Thoracic aorta (tissue), 2 donors: ENCODE results near the gene ELSPBP1. TPM values are rescaled to one million over a fixed set of nuclear protein-coding genes. Genes with fewer than 3 reads are reported as not detected.
"Not testable (repeated sequence)": the region's sequence is repeated elsewhere in the genome, so short reads cannot be mapped to it uniquely, and the experiment has no call there.

Experiments
- ATAC-seq: fragments of 150-250 bp; one replicate; pipeline ENCODE4 v1.8.0; 2017; ENCODE audit warnings: low read depth; ENCODE audit not compliant: insufficient number of reproducible peaks, low FRiP score
- DNase-seq: peaks from one replicate; pipeline ENCODE4 v3.0.0-alpha.2; 2020; ENCODE audit warnings: low spot score
- H3K27ac ChIP-seq, 2 donors: fragments of 200-600 bp; sonication (generic); 1 replicate in 1 of 2; 2 replicates in 1 of 2; pipeline ENCODE4 v1.5.1; 2016; ENCODE audit warnings: mild to moderate bottlenecking in 2 of 2, moderate library complexity in 2 of 2
- H3K27me3 ChIP-seq: fragments of 200-600 bp; sonication (generic); replicated peaks from 2 replicates; pipeline ENCODE4 v1.6.0; 2016; ENCODE audit warnings: mild to moderate bottlenecking; ENCODE audit not compliant: insufficient read depth
- H3K36me3 ChIP-seq: fragments of 200-600 bp; sonication (generic); one replicate; pipeline ENCODE4 v1.5.1; 2016
- H3K4me1 ChIP-seq, 2 donors: fragments of 200-600 bp; sonication (generic); 1 replicate in 1 of 2; 2 replicates in 1 of 2; pipeline versions ENCODE4 v1.5.1 to v1.6.0; 2016; ENCODE audit warnings: low read depth in 2 of 2, mild to moderate bottlenecking in 1 of 2; ENCODE audit not compliant: control insufficient read depth in 1 of 2
- H3K4me3 ChIP-seq: fragments of 200-600 bp; sonication (generic); 2 replicates; pipeline ENCODE4 v1.5.1; 2016; ENCODE audit warnings: mild to moderate bottlenecking
- H3K9me3 ChIP-seq: fragments of 200-600 bp; sonication (generic); 2 replicates; pipeline ENCODE4 v1.5.1; 2016
- total RNA-seq, 2 donors: library from RNA; depleted of rRNA; stranded (reverse); fragments of >200 nt; gene quantifications; one replicate each; pipeline versions ENCODE4 v1.1.0 to v1.2.3, GENCODE V29; 2016
- TF ChIP-seq, protein P1 (sequence below): fragments of 200-600 bp; sonication (generic); IDR thresholded peaks from one replicate; pipeline ENCODE4 v1.5.1; 2019; ENCODE audit warnings: antibody characterized with exemption

The ELSPBP1 gene
- total RNA-seq, 2 donors from 2014 or later, result not detected

DNA sequence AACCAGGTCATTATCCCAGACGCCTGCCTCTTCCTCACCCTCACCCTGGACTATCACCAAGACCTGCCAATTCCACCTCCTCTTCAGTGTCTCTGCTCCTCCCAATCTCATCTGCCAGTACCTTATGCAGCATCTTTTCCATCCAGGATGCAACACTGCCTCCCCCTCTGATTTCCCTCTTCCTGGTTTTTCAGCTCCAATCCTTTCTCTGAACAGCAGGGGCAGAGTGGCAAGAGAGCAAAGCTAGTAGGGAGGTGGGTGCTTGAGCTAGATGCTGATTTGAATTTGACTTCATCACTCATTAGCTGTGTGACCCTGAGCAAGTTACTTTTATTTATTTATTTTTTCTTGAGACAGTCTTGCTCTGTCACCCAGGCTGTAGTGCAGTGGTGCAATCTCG, 75.0 kb downstream of the ELSPBP1 start:
- ATAC-seq (no peak), DNase-seq (no peak)
- Histone ChIP-seq H3K9me3 (no peaks in the 10 kb centered on the region), H3K27me3 (no peaks in the 10 kb centered on the region), H3K36me3 (peaks cover 17% of the 10 kb centered on the region), H3K4me3 (no peak overlapping the region), H3K27ac (no peak overlapping the region), H3K4me1 (no peaks in the 10 kb centered on the region)
- TF ChIP-seq, protein P1, sequence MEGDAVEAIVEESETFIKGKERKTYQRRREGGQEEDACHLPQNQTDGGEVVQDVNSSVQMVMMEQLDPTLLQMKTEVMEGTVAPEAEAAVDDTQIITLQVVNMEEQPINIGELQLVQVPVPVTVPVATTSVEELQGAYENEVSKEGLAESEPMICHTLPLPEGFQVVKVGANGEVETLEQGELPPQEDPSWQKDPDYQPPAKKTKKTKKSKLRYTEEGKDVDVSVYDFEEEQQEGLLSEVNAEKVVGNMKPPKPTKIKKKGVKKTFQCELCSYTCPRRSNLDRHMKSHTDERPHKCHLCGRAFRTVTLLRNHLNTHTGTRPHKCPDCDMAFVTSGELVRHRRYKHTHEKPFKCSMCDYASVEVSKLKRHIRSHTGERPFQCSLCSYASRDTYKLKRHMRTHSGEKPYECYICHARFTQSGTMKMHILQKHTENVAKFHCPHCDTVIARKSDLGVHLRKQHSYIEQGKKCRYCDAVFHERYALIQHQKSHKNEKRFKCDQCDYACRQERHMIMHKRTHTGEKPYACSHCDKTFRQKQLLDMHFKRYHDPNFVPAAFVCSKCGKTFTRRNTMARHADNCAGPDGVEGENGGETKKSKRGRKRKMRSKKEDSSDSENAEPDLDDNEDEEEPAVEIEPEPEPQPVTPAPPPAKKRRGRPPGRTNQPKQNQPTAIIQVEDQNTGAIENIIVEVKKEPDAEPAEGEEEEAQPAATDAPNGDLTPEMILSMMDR, result no peak

DNA sequence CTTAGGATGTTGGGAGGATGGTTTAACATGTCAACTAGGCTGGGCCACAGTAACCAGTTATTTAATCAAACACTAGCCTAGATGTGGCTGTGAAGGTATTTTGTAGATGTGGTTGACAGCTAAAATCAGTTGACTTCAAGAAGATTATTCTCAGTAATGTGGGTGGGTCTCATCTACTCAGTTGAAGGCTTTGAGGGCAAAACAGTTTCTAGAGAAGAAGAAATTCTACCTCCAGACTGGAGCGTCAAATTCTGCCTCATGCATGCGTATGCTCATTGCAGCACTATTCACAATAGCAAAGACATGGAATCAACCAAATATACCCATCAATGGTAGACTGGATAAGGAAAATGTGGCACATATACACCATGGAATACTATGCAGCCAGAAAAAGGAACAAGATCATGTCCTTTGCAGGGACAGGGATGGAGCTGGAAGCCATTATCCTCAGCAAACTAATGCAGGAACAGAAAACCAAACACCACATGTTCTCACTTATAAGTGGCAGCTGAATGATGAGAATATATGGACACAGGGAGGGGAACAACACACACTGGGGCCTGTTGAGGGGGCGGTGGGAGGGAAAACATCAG, 75.8 kb downstream of the ELSPBP1 start:
- not testable (repeated sequence) for H3K4me3 ChIP-seq, DNase-seq, H3K27me3 ChIP-seq, ATAC-seq, H3K27ac ChIP-seq, H3K9me3 ChIP-seq, H3K4me1 ChIP-seq
- peaks cover 14% of the 10 kb centered on the region for H3K36me3 ChIP-seq

Other genes starting within 250 kb of the ELSPBP1 start
- gene NOP53, start 249.1 kb upstream of the ELSPBP1 start, total RNA-seq, result 100 to 1,000 TPM; 189 to 220 TPM
- gene SELENOW, start 215.9 kb upstream of the ELSPBP1 start, total RNA-seq, result 1,000 to 10,000 TPM in 1 of 2 donors, 100 to 1,000 TPM in 1; 504 to 1,102 TPM
- not detected for gene TPRX1, start 190.1 kb upstream of the ELSPBP1 start, total RNA-seq
- not detected for gene CRX, start 172.7 kb upstream of the ELSPBP1 start, total RNA-seq
- gene TPRX2, start 135.4 kb upstream of the ELSPBP1 start, total RNA-seq, result not detected
- gene SULT2A1, start 108.3 kb upstream of the ELSPBP1 start, total RNA-seq, result not detected
- not detected for gene BSPH1, start 2.5 kb upstream of the ELSPBP1 start, total RNA-seq
- not detected for gene CABP5, start 49.4 kb downstream of the ELSPBP1 start, total RNA-seq
- 10 to 100 TPM; 24.2 to 35.9 TPM for gene PLA2G4C, start 116.2 kb downstream of the ELSPBP1 start, total RNA-seq
- gene LIG1, start 175.7 kb downstream of the ELSPBP1 start, total RNA-seq, result 10 to 100 TPM in 1 of 2 donors, 1 to 10 TPM in 1; 5.4 to 23.2 TPM
- gene ZSWIM9, start 176.0 kb downstream of the ELSPBP1 start, total RNA-seq, result 1 to 10 TPM; 4.4 to 9.3 TPM